ENCODE results near the gene MEAF6. TPM values are rescaled to one million over a fixed set of nuclear protein-coding genes. Genes with fewer than 3 reads are reported as not detected.

Gene MEAF6

Small RNAs within 50 kb of the gene (small RNA-seq; reads per million reads assigned to genes)
- gene AL034379.1 (ENCODE audit: insufficient read depth): not detected
- 3.8 reads per million, percentile 58 among the genes with 10 or more reads in this experiment for gene MIR5581 (ENCODE audit: insufficient read depth)

Data from mesendoderm (in vitro differentiated cells).